Uterine smooth muscle cell (primary cell): ENCODE results near the gene TGFBR2. TPM values are rescaled to one million over a fixed set of nuclear protein-coding genes. Genes with fewer than 3 reads are reported as not detected.

ENCODE experiments used
- total RNA-seq: library from RNA; depleted of rRNA; stranded (reverse); fragments of >200 nt; gene quantifications from 2 replicates; pipeline ENCODE4 v1.2.3, GENCODE V29; 2014

Gene TGFBR2
- total RNA-seq = 60.5 and 61.0 TPM in 2 replicates

DNA sequence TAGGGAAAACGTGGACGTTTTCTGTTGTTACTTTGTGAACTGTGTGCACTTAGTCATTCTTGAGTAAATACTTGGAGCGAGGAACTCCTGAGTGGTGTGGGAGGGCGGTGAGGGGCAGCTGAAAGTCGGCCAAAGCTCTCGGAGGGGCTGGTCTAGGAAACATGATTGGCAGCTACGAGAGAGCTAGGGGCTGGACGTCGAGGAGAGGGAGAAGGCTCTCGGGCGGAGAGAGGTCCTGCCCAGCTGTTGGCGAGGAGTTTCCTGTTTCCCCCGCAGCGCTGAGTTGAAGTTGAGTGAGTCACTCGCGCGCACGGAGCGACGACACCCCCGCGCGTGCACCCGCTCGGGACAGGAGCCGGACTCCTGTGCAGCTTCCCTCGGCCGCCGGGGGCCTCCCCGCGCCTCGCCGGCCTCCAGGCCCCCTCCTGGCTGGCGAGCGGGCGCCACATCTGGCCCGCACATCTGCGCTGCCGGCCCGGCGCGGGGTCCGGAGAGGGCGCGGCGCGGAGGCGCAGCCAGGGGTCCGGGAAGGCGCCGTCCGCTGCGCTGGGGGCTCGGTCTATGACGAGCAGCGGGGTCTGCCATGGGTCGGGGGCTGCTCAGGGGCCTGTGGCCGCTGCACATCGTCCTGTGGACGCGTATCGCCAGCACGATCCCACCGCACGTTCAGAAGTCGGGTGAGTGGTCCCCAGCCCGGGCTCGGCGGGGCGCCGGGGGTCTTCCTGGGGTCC, at the start of gene TGFBR2:
TGFBR2 (plus strand) TSS at position 301 of the 731 bp plus-strand sequence; CDS start at position 584, 283 bp downstream.

